ENCODE measurements around the gene ADAMTSL1.

Gene ADAMTSL1

DNA sequence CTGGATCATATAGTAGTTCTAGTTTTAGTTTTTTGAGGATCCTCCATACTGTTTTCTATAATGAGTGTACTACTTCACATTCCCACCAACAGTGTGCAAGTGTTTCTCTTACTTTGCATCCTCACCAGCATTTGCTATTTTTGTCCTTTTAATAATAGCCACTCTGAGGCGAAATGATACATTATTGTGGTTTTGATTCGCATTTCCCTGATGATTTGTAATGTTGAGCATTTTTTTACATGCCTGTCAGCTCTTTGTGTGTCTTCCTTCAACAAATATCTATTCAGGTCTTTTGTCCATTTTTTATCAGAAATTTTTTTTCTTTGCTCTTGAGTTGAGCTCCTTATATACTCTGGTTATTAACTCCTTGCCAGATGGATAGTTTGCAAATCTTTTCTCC is 114.0 kb downstream of the ADAMTSL1 start:
- H3K27me3 ChIP-seq (ENCODE audit: low read length), result no peaks in the 10 kb centered on the region
- no peaks in the 10 kb centered on the region for H4K20me1 ChIP-seq (ENCODE audit: low read depth, low read length)
- no peaks in the 10 kb centered on the region for H3K9me2 ChIP-seq (replicated peaks; ENCODE audit: insufficient read depth, low read length)
- no peak overlapping the region for H3K9ac ChIP-seq (ENCODE audit: low read length)
- H3K27ac ChIP-seq (ENCODE audit: low read depth, low read length), result no peak overlapping the region
- H3K36me3 ChIP-seq (ENCODE audit: low read length), result no peaks in the 10 kb centered on the region
- no peaks in the 10 kb centered on the region for H3K9me3 ChIP-seq (ENCODE audit: insufficient read depth, low read length)
- H3K79me2 ChIP-seq (ENCODE audit: insufficient read depth, low read length), result no peaks in the 10 kb centered on the region
- TF ChIP-seq, protein P1, sequence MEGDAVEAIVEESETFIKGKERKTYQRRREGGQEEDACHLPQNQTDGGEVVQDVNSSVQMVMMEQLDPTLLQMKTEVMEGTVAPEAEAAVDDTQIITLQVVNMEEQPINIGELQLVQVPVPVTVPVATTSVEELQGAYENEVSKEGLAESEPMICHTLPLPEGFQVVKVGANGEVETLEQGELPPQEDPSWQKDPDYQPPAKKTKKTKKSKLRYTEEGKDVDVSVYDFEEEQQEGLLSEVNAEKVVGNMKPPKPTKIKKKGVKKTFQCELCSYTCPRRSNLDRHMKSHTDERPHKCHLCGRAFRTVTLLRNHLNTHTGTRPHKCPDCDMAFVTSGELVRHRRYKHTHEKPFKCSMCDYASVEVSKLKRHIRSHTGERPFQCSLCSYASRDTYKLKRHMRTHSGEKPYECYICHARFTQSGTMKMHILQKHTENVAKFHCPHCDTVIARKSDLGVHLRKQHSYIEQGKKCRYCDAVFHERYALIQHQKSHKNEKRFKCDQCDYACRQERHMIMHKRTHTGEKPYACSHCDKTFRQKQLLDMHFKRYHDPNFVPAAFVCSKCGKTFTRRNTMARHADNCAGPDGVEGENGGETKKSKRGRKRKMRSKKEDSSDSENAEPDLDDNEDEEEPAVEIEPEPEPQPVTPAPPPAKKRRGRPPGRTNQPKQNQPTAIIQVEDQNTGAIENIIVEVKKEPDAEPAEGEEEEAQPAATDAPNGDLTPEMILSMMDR (IDR thresholded peaks at IDR 0.05; ENCODE audit: insufficient read depth, low read length, poor library complexity, severe bottlenecking), result no peak
- no peak for TF ChIP-seq EZH2phosphoT487 (conservative IDR thresholded peaks at IDR 0.05; ENCODE audit: low read length)
- H2AFZ ChIP-seq (ENCODE audit: low read depth, low read length, severe bottlenecking), result no peak overlapping the region
- no peak overlapping the region for H3K4me3 ChIP-seq (ENCODE audit: insufficient read depth, low read length, poor library complexity, severe bottlenecking)
- no peak overlapping the region for H3K4me2 ChIP-seq (ENCODE audit: low read depth, low read length, poor library complexity, severe bottlenecking)
- H3F3A ChIP-seq (ENCODE audit: insufficient read depth), result no peaks in the 10 kb centered on the region

DNA sequence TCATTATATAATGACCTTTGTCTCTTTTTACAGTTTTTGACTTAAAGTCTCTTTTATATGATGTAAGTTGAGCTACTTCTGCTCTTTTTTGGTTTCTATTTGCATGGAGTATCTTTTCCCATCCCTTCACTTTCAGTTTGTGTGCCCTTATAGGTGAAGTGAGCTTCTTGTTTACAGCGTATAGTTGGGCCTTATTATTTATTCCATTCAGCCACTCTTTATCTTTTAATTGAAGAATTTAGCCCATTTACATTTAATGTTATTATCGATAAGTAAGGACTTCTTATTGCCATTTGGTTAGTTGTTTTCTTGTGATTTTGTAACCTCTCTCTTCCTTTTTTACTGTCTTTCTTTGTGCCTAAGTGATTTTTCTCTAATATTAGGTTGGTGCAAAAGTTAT is 117.3 kb downstream of the ADAMTSL1 start:
- Histone ChIP-seq H3K9me3 (ENCODE audit: insufficient read depth, low read length) (no peaks in the 10 kb centered on the region), H3K79me2 (ENCODE audit: insufficient read depth, low read length) (no peaks in the 10 kb centered on the region)

DNA sequence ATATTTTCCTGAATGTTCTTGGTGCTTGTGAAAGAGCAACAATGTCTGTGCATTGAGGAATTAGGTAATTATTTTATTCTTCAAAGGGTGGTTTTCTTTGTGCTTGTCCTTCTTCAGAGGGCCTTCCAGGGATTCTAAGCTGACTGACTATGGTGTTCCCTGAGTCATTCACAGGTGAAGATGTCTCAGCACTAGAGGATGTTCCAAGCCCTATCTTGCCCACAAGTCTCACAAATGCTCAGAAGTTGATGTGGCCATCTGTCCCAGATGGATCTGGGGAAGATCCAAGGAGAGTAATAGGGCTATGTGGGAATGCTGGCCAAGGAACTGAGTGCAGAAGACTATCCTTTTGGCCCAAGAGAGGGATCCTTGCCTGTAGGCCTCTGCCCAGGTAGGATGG is 120.9 kb downstream of the ADAMTSL1 start:
- H3K79me2 ChIP-seq (ENCODE audit: insufficient read depth, low read length), result no peaks in the 10 kb centered on the region

More for the DNA sequence above, 117.3 kb downstream of the ADAMTSL1 start:
- Histone ChIP-seq H3K27me3 (ENCODE audit: low read length) (no peaks in the 10 kb centered on the region), H3K4me3 (ENCODE audit: insufficient read depth, low read length, poor library complexity, severe bottlenecking) (no peak overlapping the region), H3K36me3 (ENCODE audit: low read length) (no peaks in the 10 kb centered on the region), H3K27ac (ENCODE audit: low read depth, low read length) (no peak overlapping the region), H3F3A (ENCODE audit: insufficient read depth) (no peaks in the 10 kb centered on the region), H3K4me2 (ENCODE audit: low read depth, low read length, poor library complexity, severe bottlenecking) (no peak overlapping the region), H2AFZ (ENCODE audit: low read depth, low read length, severe bottlenecking) (no peak overlapping the region), H4K20me1 (ENCODE audit: low read depth, low read length) (no peaks in the 10 kb centered on the region), H3K9ac (ENCODE audit: low read length) (no peak overlapping the region), H3K9me2 (replicated peaks; ENCODE audit: insufficient read depth, low read length) (no peaks in the 10 kb centered on the region)
- TF ChIP-seq EZH2phosphoT487 (conservative IDR thresholded peaks at IDR 0.05; ENCODE audit: low read length), result no peak
- TF ChIP-seq, protein P1 (IDR thresholded peaks at IDR 0.05; ENCODE audit: insufficient read depth, low read length, poor library complexity, severe bottlenecking), result no peak

More for the DNA sequence above, 120.9 kb downstream of the ADAMTSL1 start:
- H3K9ac ChIP-seq (ENCODE audit: low read length), result no peak overlapping the region
- H3K36me3 ChIP-seq (ENCODE audit: low read length), result no peaks in the 10 kb centered on the region
- no peaks in the 10 kb centered on the region for H4K20me1 ChIP-seq (ENCODE audit: low read depth, low read length)
- H3K27me3 ChIP-seq (ENCODE audit: low read length), result no peaks in the 10 kb centered on the region
- H3K27ac ChIP-seq (ENCODE audit: low read depth, low read length), result no peak overlapping the region
- H2AFZ ChIP-seq (ENCODE audit: low read depth, low read length, severe bottlenecking), result no peak overlapping the region
- TF ChIP-seq EZH2phosphoT487 (conservative IDR thresholded peaks at IDR 0.05; ENCODE audit: low read length), result no peak
- TF ChIP-seq, protein P1 (IDR thresholded peaks at IDR 0.05; ENCODE audit: insufficient read depth, low read length, poor library complexity, severe bottlenecking), result no peak
- H3K9me2 ChIP-seq (replicated peaks; ENCODE audit: insufficient read depth, low read length), result no peaks in the 10 kb centered on the region
- no peaks in the 10 kb centered on the region for H3F3A ChIP-seq (ENCODE audit: insufficient read depth)
- H3K4me3 ChIP-seq (ENCODE audit: insufficient read depth, low read length, poor library complexity, severe bottlenecking), result no peak overlapping the region
- no peaks in the 10 kb centered on the region for H3K9me3 ChIP-seq (ENCODE audit: insufficient read depth, low read length)
- no peak overlapping the region for H3K4me2 ChIP-seq (ENCODE audit: low read depth, low read length, poor library complexity, severe bottlenecking)

All from SU-DHL-6 (cell line).